ENCODE measurements around the gene AGMO. TPM values are rescaled to one million over a fixed set of nuclear protein-coding genes. Genes with fewer than 3 reads are reported as not detected.

Gene AGMO
- total and polyA plus RNA-seq, 12 donors, result 0.12 to 0.70 (median 0.40) TPM

- DNase-seq (no peak), ATAC-seq (no peak)
- 96 to 97% methylated on average over 38 to 43 of the region's 43 CpGs for WGBS, 2 donors
- no peaks in the 10 kb centered on the region for H3K36me3 ChIP-seq
- H3K9me3 ChIP-seq, result peaks cover 0 to 16% (median 0%) of the 10 kb centered on the region in 11 donors
- no peak overlapping the region for H3K27ac ChIP-seq
- TF ChIP-seq, protein P1, sequence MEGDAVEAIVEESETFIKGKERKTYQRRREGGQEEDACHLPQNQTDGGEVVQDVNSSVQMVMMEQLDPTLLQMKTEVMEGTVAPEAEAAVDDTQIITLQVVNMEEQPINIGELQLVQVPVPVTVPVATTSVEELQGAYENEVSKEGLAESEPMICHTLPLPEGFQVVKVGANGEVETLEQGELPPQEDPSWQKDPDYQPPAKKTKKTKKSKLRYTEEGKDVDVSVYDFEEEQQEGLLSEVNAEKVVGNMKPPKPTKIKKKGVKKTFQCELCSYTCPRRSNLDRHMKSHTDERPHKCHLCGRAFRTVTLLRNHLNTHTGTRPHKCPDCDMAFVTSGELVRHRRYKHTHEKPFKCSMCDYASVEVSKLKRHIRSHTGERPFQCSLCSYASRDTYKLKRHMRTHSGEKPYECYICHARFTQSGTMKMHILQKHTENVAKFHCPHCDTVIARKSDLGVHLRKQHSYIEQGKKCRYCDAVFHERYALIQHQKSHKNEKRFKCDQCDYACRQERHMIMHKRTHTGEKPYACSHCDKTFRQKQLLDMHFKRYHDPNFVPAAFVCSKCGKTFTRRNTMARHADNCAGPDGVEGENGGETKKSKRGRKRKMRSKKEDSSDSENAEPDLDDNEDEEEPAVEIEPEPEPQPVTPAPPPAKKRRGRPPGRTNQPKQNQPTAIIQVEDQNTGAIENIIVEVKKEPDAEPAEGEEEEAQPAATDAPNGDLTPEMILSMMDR (IDR thresholded peaks at IDR 0.05), result no peak
- H3K4me1 ChIP-seq, result no peaks in the 10 kb centered on the region
- intact Hi-C loops (cut with DNase I), result no loop called here
- no peak overlapping the region for H3K4me3 ChIP-seq
- no peaks in the 10 kb centered on the region for H3K27me3 ChIP-seq
Measured at GRCh38 chr7:15397159-15397550, 164.7 kb downstream of the AGMO start.

- WGBS, 2 donors, result 90 to 95% methylated on average over 24 of the region's 24 CpGs
- TF ChIP-seq, protein P1 (IDR thresholded peaks at IDR 0.05), result no peak
- no peaks in the 10 kb centered on the region for H3K36me3 ChIP-seq
- DNase-seq, result no peak
- peaks cover 0 to 16% (median 0%) of the 10 kb centered on the region in 11 donors for H3K9me3 ChIP-seq
- intact Hi-C loops (cut with DNase I), result no loop called here
- no peak overlapping the region for H3K4me3 ChIP-seq
- no peaks in the 10 kb centered on the region for H3K27me3 ChIP-seq
- no peak overlapping the region for H3K27ac ChIP-seq
- no peaks in the 10 kb centered on the region for H3K4me1 ChIP-seq
- no peak for ATAC-seq
Measured at GRCh38 chr7:15396210-15397158, 165.3 kb downstream of the AGMO start.

GRCh38 chr7:15389073-15389472, 172.7 kb downstream of the AGMO start:
- 94 to 100% methylated on average over 1 of the region's 1 CpG for WGBS, 2 donors
- no peaks in the 10 kb centered on the region for H3K36me3 ChIP-seq
- ATAC-seq (no peak), DNase-seq (no peak)
- H3K27ac ChIP-seq, result no peak overlapping the region
- no peaks in the 10 kb centered on the region for H3K27me3 ChIP-seq
- no peaks in the 10 kb centered on the region for H3K4me1 ChIP-seq
- intact Hi-C loops (cut with DNase I), result no loop called here
- H3K9me3 ChIP-seq, result no peaks in the 10 kb centered on the region
- H3K4me3 ChIP-seq, result no peak overlapping the region
- TF ChIP-seq, protein P1 (IDR thresholded peaks at IDR 0.05), result peak in 1 of 9 donors; percentile 8

DNA sequence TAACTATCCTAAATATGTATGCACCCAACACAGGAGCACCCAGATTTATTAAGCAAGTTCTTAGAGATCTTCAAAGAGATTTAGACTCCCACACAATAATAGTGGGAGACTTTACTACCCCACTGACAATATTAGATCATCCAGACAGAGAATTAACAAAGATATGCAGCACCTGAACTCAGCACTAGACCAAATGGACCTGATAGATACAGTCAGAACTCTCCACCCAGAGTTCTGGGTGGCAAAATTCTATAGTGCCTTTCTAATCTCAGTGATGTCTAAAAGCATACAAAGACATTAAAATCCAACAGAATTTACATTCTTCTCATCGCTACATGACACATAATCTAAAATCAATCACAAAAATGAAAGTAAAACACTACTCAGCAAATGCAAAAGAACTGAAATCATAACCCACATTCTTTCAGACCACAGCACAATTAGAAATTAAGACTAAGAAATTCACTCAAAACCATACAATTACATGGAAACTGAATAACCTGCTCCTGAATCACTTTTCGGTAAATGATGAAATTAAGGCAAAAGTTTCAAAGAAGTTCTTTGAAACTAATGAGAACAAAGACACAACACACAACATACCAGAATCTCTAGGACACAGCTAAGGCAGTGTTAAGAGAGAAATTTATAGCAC, 183.2 kb downstream of the AGMO start:
- TF ChIP-seq, protein P1 (IDR thresholded peaks at IDR 0.05), result no peak
- H3K4me3 ChIP-seq, result no peak overlapping the region
- no peak for ATAC-seq
- no peak overlapping the region for H3K27ac ChIP-seq
- DNase-seq, result no peak
- H3K36me3 ChIP-seq, result no peaks in the 10 kb centered on the region
- no peaks in the 10 kb centered on the region for H3K27me3 ChIP-seq
- 99% methylated on average over 2 of the region's 2 CpGs for WGBS, 2 donors
- H3K9me3 ChIP-seq, result peaks cover 0 to 10% (median 0%) of the 10 kb centered on the region in 11 donors
- no peaks in the 10 kb centered on the region for H3K4me1 ChIP-seq
- intact Hi-C loops (cut with DNase I), result no loop called here

Measured in heart right ventricle (tissue), 16 donors.